ENCODE data around the gene PAX6.

DNA sequence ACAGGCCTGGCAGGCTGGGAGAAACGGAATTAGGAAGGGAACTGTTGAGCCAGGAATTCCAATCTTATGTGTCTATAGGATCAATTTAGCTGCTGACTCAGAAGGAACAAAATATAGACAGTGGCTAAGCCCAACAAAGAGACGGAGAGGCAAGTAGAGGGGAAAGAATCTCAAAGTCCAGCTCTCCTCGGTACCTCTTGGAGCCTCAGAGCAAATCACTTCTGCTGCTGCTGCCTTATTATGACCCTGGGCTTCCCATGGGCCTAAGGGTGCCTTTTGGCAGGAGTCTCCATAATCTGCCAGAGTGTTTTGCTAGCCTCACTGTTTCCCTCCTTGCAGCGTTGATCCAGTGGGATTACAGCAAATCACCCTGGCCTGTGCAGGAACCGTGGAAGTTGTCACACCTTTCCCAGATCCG, 31.7 kb downstream of the PAX6 start:
- TF ChIP-seq, protein P1, sequence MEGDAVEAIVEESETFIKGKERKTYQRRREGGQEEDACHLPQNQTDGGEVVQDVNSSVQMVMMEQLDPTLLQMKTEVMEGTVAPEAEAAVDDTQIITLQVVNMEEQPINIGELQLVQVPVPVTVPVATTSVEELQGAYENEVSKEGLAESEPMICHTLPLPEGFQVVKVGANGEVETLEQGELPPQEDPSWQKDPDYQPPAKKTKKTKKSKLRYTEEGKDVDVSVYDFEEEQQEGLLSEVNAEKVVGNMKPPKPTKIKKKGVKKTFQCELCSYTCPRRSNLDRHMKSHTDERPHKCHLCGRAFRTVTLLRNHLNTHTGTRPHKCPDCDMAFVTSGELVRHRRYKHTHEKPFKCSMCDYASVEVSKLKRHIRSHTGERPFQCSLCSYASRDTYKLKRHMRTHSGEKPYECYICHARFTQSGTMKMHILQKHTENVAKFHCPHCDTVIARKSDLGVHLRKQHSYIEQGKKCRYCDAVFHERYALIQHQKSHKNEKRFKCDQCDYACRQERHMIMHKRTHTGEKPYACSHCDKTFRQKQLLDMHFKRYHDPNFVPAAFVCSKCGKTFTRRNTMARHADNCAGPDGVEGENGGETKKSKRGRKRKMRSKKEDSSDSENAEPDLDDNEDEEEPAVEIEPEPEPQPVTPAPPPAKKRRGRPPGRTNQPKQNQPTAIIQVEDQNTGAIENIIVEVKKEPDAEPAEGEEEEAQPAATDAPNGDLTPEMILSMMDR (IDR thresholded peaks at IDR 0.05 in 2 of 3, conservative IDR thresholded peaks at IDR 0.05 in 1 of 3; ENCODE audit: insufficient read depth in 2 of 3, low read depth in 1 of 3, low read length in 3 of 3) = no peak
- no peak for TF ChIP-seq USF1 (CRISPR knock-in tag; IDR thresholded peaks at IDR 0.05)
- TF ChIP-seq MAX (CRISPR knock-in tag; IDR thresholded peaks at IDR 0.05) = no peak
- TF ChIP-seq, protein P2, sequence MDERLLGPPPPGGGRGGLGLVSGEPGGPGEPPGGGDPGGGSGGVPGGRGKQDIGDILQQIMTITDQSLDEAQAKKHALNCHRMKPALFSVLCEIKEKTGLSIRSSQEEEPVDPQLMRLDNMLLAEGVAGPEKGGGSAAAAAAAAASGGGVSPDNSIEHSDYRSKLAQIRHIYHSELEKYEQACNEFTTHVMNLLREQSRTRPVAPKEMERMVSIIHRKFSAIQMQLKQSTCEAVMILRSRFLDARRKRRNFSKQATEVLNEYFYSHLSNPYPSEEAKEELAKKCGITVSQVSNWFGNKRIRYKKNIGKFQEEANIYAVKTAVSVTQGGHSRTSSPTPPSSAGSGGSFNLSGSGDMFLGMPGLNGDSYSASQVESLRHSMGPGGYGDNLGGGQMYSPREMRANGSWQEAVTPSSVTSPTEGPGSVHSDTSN (CRISPR knock-in tag; IDR thresholded peaks at IDR 0.05; ENCODE audit: low read depth) = no peak
- TF ChIP-seq, protein P2 (tag; conservative IDR thresholded peaks at IDR 0.05; ENCODE audit: low read depth) = no peak
- TF ChIP-seq CEBPZ (IDR thresholded peaks at IDR 0.05; ENCODE audit: borderline replicate concordance, low read depth, low read length) = no peak
- TF ChIP-seq ZNF24 (IDR thresholded peaks at IDR 0.05) = no peak
- no peak for TF ChIP-seq SP2 (IDR thresholded peaks at IDR 0.05; ENCODE audit: extremely low read depth, low read depth, low read length, poor library complexity, severe bottlenecking)
- TF ChIP-seq PHF21A (IDR thresholded peaks at IDR 0.05; ENCODE audit: borderline replicate concordance, low read depth) = no peak
- TF ChIP-seq, protein P3, sequence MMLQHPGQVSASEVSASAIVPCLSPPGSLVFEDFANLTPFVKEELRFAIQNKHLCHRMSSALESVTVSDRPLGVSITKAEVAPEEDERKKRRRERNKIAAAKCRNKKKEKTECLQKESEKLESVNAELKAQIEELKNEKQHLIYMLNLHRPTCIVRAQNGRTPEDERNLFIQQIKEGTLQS (IDR thresholded peaks at IDR 0.05) = no peak
- TF ChIP-seq, protein P3 (CRISPR knock-in tag; conservative IDR thresholded peaks at IDR 0.05) = no peak
- no peak for TF ChIP-seq HDGF (IDR thresholded peaks at IDR 0.05)

All from K562 (cell line).